SH-SY5Y (cell line): Measurements from ENCODE around the gene MMP11.

ENCODE experiments used
- GATA2 ChIP-seq: IDR thresholded peaks from 2 replicates; pipeline ENCODE4 v1.6.1; 2011; ENCODE audit warnings: mild to moderate bottlenecking, low read depth, low read length
- GATA3 ChIP-seq: IDR thresholded peaks from 2 replicates; pipeline ENCODE4 v1.6.1; 2011; ENCODE audit warnings: low read depth, mild to moderate bottlenecking, low read length, moderate library complexity

DNA sequence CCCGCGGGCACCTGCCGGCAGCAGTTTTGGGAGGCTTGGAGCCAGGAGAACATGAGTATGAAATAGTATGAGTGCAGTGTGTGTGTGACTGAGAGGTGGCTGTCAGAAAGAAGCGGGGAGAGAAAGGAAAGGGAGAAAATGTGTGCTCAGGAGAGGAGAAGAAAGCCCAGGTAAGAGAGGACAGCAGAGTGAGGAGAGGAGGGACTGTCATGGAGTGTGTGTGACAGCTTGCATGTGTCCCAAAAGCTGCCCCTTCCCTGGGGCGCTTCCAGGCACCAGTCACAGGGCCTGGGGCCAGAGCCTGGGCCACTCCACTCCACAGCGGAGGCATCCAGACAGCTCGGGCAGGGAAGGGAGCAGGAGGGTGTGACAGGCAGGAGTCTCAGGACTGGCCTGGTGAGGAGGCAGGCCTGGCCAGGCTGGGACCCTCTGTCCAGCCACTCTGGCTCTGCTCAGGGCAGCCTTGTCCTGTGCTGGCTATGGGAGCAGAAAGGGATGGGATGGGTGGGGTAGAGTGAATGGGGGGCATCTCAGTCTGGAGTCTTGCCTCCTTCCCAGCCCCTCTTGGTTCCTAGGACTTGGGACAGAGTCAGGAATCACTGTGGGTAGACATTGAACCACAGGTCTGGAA is 949 bp downstream of the MMP11 start:
- no peak for TF ChIP-seq GATA3
- no peak for TF ChIP-seq GATA2
